ENCODE data around the gene TCP1.
"Not testable (repeated sequence)": the region's sequence is repeated elsewhere in the genome, so short reads cannot be mapped to it uniquely, and the experiment has no call there.

Gene TCP1

GRCh38 chr6:159817951-159818739 is 28.7 kb upstream of the TCP1 start:
- no peak for DNase-seq (ENCODE audit: low spot score)

DNA sequence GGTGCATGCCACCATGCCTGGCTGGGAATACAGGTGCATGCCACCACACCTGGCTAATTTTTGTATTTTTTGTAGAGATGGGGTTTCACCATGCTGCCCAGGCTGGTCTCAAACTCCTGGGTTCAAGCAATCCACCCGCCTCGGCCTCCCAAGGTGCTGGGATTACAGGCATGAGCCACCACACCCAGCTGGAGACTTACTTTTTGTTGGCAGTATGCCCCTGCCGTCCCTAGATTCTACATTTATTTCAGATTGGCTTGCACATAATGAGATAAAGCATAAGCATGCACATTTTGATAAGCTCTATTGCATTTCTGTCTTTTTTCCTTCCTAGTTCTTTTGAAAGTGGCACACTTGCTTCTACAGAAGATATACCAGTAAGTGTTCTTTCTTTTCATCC is 27.4 kb upstream of the TCP1 start:
- DNase-seq (ENCODE audit: low spot score) = not testable (repeated sequence)

- no peak for DNase-seq (ENCODE audit: low spot score)
Observed at GRCh38 chr6:159815410-159815809, 26.0 kb upstream of the TCP1 start.

DNA sequence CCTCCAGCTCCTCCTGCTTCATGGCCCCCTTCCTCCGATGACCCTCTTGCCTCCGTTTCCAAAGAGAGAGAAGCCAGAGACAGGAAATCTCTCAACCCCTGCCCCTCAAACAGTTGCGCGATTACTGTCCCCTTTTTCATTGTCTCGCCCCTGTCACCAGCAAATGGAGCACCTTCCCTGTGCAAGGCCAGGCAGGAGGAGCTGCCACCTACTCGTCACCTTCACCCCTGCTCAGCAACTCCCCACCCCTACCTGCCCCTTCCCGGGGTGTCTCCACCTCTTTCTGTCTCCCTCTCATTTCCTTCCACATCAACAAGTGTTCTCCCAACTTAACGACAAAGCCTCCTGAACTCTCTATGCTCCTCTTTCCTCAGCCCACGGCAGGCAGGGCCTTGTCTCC is 24.4 kb upstream of the TCP1 start:
- no peak for DNase-seq (ENCODE audit: low spot score)

GRCh38 chr6:159809149-159809548 is 19.7 kb upstream of the TCP1 start:
- DNase-seq (ENCODE audit: low spot score) = no peak

- no peak for DNase-seq (ENCODE audit: low spot score)
Observed at GRCh38 chr6:159808647-159809046, 19.2 kb upstream of the TCP1 start.

DNA sequence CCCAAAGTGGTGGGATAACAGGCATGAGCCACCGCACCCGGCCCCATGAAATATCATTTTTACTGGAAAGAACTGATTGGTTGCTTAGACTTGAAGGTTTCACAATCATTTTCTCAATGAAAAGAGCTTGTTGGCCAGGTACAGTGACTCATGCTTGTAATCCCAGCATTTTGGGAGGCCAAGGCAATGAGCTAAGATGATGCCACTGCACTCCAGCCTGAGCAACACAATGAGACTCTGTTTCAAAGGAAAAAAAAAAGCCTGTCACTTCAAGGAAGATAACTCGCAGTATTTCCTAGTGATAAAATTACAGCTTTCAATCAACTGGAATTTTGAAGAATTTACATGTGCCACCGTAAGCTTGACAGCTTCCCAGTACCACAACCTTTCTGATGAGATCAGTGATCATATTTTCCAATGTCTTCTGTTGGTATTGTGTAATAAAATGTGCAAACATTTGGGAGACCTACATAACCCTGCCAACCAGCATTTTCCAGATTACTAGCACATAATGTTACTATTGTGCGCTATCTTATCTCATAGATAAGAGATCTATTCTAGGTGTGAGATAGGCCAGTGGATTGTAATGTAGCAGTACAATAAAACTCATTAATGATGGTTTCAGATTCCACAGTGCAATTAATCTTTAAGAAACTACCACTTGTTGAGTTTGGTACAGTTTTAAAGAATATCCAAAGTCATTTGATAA is 17.9 kb upstream of the TCP1 start:
- DNase-seq (ENCODE audit: low spot score) = no peak

GRCh38 chr6:159806021-159806458 is 16.6 kb upstream of the TCP1 start:
- no peak for DNase-seq (ENCODE audit: low spot score)

- DNase-seq (ENCODE audit: low spot score) = no peak
Observed at GRCh38 chr6:159805440-159806020, 16.1 kb upstream of the TCP1 start.

DNA sequence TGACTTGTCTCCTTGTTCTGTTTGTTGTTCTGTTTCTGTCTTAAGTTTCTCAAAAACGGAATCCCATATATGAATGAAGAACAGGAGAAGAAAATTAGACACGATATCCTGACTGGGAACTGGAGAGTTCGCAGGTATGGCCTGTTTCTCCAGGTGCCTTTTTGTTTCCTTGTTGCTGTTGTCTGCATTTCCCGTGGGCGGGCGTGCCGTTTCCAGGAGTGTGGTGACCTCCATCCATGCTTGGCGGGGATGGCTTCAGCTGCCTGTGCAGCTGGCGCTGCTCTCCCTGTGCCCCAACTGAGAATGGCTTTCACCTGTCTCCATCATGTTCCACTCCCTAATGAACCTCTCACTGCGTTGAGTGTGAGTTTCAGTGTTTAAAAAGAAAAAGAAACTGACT is 15.1 kb upstream of the TCP1 start:
- no peak for DNase-seq (ENCODE audit: low spot score)

GRCh38 chr6:159801935-159802334 is 12.5 kb upstream of the TCP1 start:
- no peak for DNase-seq (ENCODE audit: low spot score)

DNA sequence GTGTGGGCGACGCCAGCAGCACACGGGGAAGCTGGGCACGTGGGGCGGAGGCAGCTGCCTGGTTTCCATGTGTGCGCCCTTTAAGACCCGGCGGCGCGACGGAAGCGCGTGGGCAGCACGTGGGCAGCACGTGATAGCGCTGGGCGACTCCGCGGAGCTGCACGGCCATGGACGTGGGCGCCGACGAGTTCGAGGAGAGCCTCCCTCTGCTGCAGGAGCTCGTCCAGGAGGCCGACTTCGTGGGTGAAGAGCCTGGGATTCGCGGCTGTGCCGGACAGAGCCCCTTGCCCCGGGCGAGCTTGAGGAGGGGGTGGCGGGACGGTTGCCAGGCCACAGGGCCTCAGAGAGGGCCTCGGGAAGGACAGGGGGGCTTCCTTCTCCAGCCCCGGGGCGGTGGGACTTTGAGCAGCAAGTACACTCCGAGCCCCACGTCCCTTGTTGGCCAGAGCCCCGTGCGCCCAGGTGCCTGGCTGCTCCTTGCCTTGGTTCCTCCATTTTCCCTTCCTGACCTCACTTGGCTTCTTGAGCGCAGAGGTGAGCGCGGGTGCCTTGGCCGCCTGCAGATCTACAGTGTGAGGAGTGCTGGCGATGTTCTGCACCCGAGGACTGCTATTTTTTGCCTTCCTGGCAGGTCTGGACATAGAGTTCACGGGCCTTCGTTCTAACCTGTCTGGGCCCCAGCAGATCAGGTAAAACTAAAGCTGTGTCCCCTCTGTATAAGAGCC is 10.9 kb upstream of the TCP1 start, which contains the start of gene PNLDC1:
Gene PNLDC1, plus strand, starts transcription at position 136 of the 725 bp plus-strand sequence. Its CDS starts 32 bp downstream, at position 168.
- no peak for DNase-seq (ENCODE audit: low spot score)

- DNase-seq (ENCODE audit: low spot score) = no peak
Observed at GRCh38 chr6:159797554-159797953, 8.2 kb upstream of the TCP1 start.

GRCh38 chr6:159794976-159795375 is 5.6 kb upstream of the TCP1 start:
- not testable (repeated sequence) for DNase-seq (ENCODE audit: low spot score)

DNA sequence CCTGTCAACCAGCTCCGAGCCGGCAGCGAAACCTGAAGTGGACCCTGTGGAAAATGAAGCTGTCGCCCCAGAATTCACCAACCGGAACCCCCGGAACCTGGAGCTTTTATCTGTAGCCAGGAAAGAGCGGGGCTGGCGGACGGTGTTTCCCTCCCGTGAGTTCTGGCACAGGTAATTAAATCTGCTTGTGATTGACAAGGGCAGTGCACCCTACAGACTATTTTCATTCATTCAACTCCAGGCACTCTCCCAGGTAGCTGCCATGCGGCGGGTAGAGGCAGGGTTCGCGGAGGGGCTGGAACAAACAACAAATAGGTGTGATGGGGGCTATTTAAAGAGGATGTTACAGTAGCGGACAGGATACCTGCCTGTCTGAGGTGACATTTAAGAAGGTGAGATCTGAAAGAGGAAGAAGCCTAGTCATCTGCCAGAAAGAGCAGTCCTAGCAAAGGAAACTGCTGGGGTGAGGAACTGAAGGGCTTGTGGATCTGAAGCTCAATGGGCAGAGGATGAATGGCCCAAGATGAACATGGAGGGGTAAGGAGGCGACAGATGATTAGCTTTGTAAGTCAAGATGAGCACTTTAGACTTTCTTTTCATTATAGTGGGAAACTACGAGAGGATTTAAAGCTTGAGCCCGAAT is 1.7 kb upstream of the TCP1 start:
- DNase-seq (ENCODE audit: low spot score) = no peak

- DNase-seq (ENCODE audit: low spot score) = peak; percentile 92
Observed at GRCh38 chr6:159790149-159790955, 950 bp upstream of the TCP1 start, which contains the start of gene MRPL18. TSS of gene MRPL18 (plus strand) at chr6:159790467. CDS start at chr6:159790588, 121 bp downstream.

- peak; percentile 21 for DNase-seq (ENCODE audit: low spot score)
Observed at GRCh38 chr6:159788753-159789376, 537 bp downstream of the TCP1 start.

DNA sequence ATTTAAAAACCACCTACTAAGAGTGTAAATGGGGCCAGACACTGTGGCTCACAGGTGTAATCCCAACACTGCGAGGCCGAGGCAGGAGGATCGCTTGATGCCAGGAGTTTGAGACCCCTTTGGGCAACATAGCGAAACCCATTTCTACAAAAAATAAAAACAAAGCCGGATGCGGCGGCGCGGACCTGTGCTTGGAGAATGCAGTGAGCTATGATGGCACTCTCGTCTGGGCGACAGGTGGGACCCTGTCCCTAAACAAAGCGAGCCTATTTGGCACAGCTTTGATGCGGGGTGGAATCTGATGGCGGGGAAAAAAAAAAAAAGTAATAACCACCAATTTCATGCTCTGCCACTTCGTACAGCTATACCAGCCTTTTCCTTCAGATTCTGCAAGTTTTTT is 1.1 kb downstream of the TCP1 start:
- DNase-seq (ENCODE audit: low spot score) = no peak

DNA sequence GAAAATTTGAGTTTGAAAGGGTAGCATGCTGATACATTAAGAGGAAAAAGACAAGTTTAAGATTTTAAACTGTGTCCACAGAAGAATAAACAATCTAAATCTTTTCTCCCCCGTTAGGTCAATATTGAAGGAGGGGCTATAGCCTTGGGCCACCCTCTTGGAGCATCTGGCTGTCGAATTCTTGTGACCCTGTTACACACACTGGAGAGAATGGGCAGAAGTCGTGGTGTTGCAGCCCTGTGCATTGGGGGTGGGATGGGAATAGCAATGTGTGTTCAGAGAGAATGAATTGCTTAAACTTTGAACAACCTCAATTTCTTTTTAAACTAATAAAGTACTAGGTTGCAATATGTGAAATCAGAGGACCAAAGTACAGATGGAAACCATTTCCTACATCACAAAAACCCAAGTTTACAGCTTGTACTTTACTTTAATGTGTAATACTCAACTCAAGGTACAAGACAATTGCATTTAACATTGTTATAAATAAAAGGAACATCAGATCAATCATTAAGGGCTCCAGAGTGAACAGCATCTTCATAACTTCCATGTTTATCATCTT is 10.8 kb downstream of the TCP1 start:
- DNase-seq (ENCODE audit: low spot score) = no peak

DNA sequence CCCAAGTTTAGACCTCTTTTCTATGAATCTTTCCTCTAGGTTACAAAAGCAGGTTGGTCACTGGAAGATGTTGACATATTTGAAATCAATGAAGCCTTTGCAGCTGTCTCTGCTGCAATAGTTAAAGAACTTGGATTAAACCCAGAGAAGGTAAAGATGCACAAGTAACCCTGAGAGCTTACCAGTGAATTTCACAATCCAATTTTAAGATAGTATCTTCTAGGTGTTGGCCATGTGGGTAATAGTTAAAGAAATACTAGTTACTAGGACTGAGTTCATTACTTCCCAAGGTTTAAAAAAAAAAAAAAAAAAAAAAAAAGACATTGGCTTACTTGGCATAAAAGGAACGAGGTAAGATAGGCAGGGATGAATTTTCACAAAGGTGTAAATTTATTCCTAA is 11.3 kb downstream of the TCP1 start:
- DNase-seq (ENCODE audit: low spot score) = no peak

Data from hematopoietic multipotent progenitor cell treated with erythropoietin and hydrocortisone succinate and interleukin-3 and kit ligand, for 15 days (in vitro differentiated cells).